ENCODE data around the gene MCC. TPM values are rescaled to one million over a fixed set of nuclear protein-coding genes. Genes with fewer than 3 reads are reported as not detected.

Gene MCC
- total and polyA plus RNA-seq, 2 of the 4 experiments (the other 2 are of a cell fraction), result 5.0 to 20.6 TPM

DNA sequence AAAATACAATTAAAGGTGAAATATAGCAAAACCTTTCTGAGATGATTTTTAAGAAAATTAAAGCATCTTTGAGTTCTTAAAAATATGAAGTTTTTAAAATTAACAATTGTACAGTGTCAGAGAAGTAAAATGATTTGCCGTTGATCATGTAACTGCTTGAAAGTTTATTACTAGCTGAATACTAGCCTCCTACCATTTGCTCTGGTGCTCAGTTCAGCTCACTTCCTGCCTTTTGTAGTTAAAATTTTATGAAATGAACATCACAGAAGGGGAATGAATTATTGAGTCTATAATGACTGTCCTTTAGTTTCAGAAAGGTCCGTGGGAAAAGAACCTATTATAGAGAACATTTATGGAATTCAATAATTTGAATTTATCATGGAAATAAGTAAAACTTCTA is 34.9 kb upstream of the MCC start:
- no peaks in the 10 kb centered on the region for H3K27me3 ChIP-seq (ENCODE audit: control insufficient read depth, insufficient read depth, low read length)
- H3K56ac ChIP-seq (ENCODE audit: extremely low read depth, insufficient read depth, low read length), result no peak overlapping the region
- H2AFZ ChIP-seq (replicated peaks; ENCODE audit: low read length, poor library complexity), result no peak overlapping the region
- no peak overlapping the region for H2AK5ac ChIP-seq (ENCODE audit: low read depth, low read length)
- no peaks in the 10 kb centered on the region for H3K9me1 ChIP-seq (ENCODE audit: insufficient read depth, low read length)
- no peak overlapping the region for H4K5ac ChIP-seq (ENCODE audit: low read depth, low read length)
- intact Hi-C loops (cut with micrococcal nuclease), result no loop called here
- no peak overlapping the region for H4K91ac ChIP-seq (ENCODE audit: insufficient read depth, low read depth, low read length)
- H3K9ac ChIP-seq (ENCODE audit: low read depth, low read length), result no peak overlapping the region
- no peak for DNase-seq
- H3K27ac ChIP-seq (ENCODE audit: insufficient read depth, low read length), result no peak overlapping the region
- no CpG with 5 or more reads among the region's 2 CpGs for WGBS, 2 experiments (ENCODE audit: extremely low coverage in 2 of 2, insufficient read length in 1 of 2)
- CTCF ChIA-PET, result no interaction called here
- H2BK5ac ChIP-seq (ENCODE audit: low read depth, low read length, poor library complexity, severe bottlenecking), result no peak overlapping the region
- H3K36me3 ChIP-seq (ENCODE audit: control insufficient read depth, insufficient read depth, low read length), result peaks cover 5% of the 10 kb centered on the region; the same call in 1 of the 2 replicates
- dilution Hi-C loops (cut with HindIII; ENCODE audit: low sequenced_read_pairs, unreplicated experiment), result no loop called here
- H4K8ac ChIP-seq (ENCODE audit: low read depth in 2 of 2, low read length in 2 of 2), result no peak overlapping the region
- POLR2A ChIA-PET (ENCODE audit: unreplicated experiment), result no interaction called here
- no TSS peak for BruUV-seq (replicated peaks)
- peaks cover 11% of the 10 kb centered on the region for H3K4me1 ChIP-seq (ENCODE audit: control insufficient read depth, insufficient read depth, low read length)
- in situ Hi-C loops (cut with MboI; ENCODE audit: low sequenced_read_pairs), result no loop called here
- no peak overlapping the region for H3K4me3 ChIP-seq (ENCODE audit: insufficient read depth, low read depth, low read length)
- H3K79me1 ChIP-seq (ENCODE audit: low read depth in 1 of 2, low read length in 2 of 2), result peaks cover 15 to 32% of the 10 kb centered on the region in 2 experiments; a peak in 2 of 4 replicates
- H3K18ac ChIP-seq (ENCODE audit: low read depth, low read length), result no peak overlapping the region
- no peak overlapping the region for H3K4ac ChIP-seq (ENCODE audit: low read depth, low read length)
- no peak overlapping the region for H3K23ac ChIP-seq (ENCODE audit: low read depth, low read length)
- H2BK120ac ChIP-seq (ENCODE audit: low read depth, low read length), result no peak overlapping the region
- no peak overlapping the region for H2BK20ac ChIP-seq (ENCODE audit: low read depth, low read length)
- H3K4me2 ChIP-seq (ENCODE audit: low read depth, low read length), result no peak overlapping the region
- no peaks in the 10 kb centered on the region; the same call in 1 of the 2 replicates for H4K20me1 ChIP-seq (ENCODE audit: insufficient read depth, low read length)
- H3K9me3 ChIP-seq (ENCODE audit: control insufficient read depth, insufficient read depth, low read length), result no peaks in the 10 kb centered on the region
- no peak overlapping the region for H2BK15ac ChIP-seq (ENCODE audit: low read depth, low read length)
- no peak overlapping the region for H3K14ac ChIP-seq (replicated peaks; ENCODE audit: low read depth, low read length)
- H2AK9ac ChIP-seq (replicated peaks; ENCODE audit: low read depth, low read length, poor library complexity), result no peak overlapping the region
- ATAC-seq (ENCODE audit: low read depth), result no peak
- TF ChIP-seq NFE2L2 (IDR thresholded peaks at IDR 0.05; ENCODE audit: low read depth, low read length) (no peak), USF2 (IDR thresholded peaks at IDR 0.05; ENCODE audit: low read depth, low read length) (no peak), SMC3 (IDR thresholded peaks at IDR 0.05; ENCODE audit: low read depth, low read length) (no peak), POLR2A (IDR thresholded peaks at IDR 0.05; ENCODE audit: low read depth, low read length) (no peak), FOS (IDR thresholded peaks at IDR 0.05; ENCODE audit: low read depth, low read length) (no peak), RFX5 (IDR thresholded peaks at IDR 0.05; ENCODE audit: low read depth, low read length) (no peak), RCOR1 (IDR thresholded peaks at IDR 0.05; ENCODE audit: insufficient replicate concordance, low read length) (no peak), MAFK (IDR thresholded peaks at IDR 0.05; ENCODE audit: low read depth, low read length) (no peak), MAZ (IDR thresholded peaks at IDR 0.05; ENCODE audit: borderline replicate concordance, low read depth, low read length) (no peak), MXI1 (IDR thresholded peaks at IDR 0.05; ENCODE audit: borderline replicate concordance, low read depth, low read length) (no peak), RAD21 (IDR thresholded peaks at IDR 0.05; ENCODE audit: low read length) (no peak), BHLHE40 (IDR thresholded peaks at IDR 0.05; ENCODE audit: low read depth, low read length) (no peak), CHD1 (IDR thresholded peaks at IDR 0.05; ENCODE audit: low read depth, low read length) (no peak), ELK1 (IDR thresholded peaks at IDR 0.05; ENCODE audit: borderline replicate concordance, low read depth, low read length) (no peak), CEBPB (IDR thresholded peaks at IDR 0.05; ENCODE audit: low read depth, low read length) (no peak), CTCF (conservative IDR thresholded peaks at IDR 0.05; ENCODE audit: low read depth, low read length) (no peak)
